DOHH2 (cell line): ENCODE measurements around the gene CTSF.

ENCODE experiments used
- EZH2phosphoT487 ChIP-seq: fragments of 200-600 bp; sonication (generic); IDR thresholded peaks from 2 replicates; pipeline ENCODE4 v1.6.1; 2017; ENCODE audit warnings: borderline replicate concordance, mild to moderate bottlenecking, antibody characterized with exemption, low read length, moderate library complexity, mixed read lengths
- TF ChIP-seq, protein P1 (sequence below): fragments of 200-600 bp; sonication (generic); IDR thresholded peaks from one replicate; pipeline ENCODE4 v1.5.1; 2014; ENCODE audit warnings: antibody characterized with exemption, mild to moderate bottlenecking, low read depth, low read length; ENCODE audit not compliant: poor library complexity, severe bottlenecking

DNA sequence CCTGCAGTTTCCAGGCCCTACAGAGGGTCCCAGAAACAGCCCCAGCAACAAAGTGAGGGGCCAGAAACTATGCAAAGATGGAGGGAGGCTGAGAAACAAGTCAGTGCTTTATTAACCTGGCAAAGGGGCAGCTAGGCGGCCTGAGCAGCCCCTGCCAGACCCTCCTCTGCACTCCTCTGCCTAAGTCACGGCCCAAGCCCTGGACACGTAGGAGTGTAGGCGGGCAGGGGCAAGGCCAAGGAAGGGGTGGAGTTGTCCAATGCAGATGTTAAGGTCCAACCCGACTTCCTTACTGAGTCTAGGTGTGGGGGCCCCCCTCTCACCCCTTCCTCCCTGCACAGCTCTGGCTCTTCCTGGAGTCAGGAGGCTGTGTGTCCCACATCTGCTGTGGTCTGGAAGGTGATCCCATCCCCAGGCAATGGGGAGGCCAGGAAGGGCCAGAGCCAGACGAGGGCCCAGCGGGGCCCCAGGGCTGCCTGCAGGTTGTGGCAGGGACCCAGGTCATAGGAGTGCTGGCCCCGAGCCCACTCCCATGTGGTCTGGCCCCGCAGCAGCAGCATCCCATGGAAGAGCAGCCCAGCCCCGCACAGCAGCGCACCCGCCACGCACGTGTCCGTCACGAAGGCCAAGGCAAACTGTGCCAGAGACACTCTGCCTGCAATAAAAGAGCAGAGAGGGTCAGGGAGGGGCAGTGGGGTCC lies 29.1 kb downstream of the CTSF start:
- TF ChIP-seq, protein P1, sequence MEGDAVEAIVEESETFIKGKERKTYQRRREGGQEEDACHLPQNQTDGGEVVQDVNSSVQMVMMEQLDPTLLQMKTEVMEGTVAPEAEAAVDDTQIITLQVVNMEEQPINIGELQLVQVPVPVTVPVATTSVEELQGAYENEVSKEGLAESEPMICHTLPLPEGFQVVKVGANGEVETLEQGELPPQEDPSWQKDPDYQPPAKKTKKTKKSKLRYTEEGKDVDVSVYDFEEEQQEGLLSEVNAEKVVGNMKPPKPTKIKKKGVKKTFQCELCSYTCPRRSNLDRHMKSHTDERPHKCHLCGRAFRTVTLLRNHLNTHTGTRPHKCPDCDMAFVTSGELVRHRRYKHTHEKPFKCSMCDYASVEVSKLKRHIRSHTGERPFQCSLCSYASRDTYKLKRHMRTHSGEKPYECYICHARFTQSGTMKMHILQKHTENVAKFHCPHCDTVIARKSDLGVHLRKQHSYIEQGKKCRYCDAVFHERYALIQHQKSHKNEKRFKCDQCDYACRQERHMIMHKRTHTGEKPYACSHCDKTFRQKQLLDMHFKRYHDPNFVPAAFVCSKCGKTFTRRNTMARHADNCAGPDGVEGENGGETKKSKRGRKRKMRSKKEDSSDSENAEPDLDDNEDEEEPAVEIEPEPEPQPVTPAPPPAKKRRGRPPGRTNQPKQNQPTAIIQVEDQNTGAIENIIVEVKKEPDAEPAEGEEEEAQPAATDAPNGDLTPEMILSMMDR, result no peak
- TF ChIP-seq EZH2phosphoT487, result no peak
